ENCODE results near the gene CRISP2.

CRISP2 gene

DNA sequence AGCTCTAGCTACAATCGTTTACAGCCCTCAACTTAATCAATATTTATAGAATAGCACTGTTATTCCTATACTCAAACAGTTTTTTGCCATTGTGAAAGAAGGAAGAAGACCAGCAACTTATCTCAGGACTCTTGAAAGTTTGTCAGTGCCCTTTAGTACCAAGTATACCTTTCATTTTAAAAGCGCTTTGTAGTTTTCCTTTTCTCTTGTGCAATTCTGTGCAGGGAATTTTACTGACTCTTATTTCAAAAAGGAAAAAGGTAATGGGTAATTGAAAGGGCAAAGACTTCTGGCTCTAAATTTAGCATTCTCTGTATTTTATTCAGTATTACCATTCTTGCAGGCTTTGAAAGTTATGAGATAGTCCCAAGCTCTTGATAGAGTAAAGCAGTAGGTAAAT lies 59.9 kb downstream of the CRISP2 start:
- Histone ChIP-seq H3K36me3 (ENCODE audit: control insufficient read depth, insufficient read depth, low read length) (no peaks in the 10 kb centered on the region), H3K4me1 (ENCODE audit: control insufficient read depth, insufficient read depth, low read length) (no peaks in the 10 kb centered on the region), H3K27me3 (ENCODE audit: control insufficient read depth, insufficient read depth, low read length) (no peaks in the 10 kb centered on the region), H3K9ac (ENCODE audit: low read depth, low read length) (no peak overlapping the region), H3K9me3 (ENCODE audit: control insufficient read depth, insufficient read depth, low read length) (no peaks in the 10 kb centered on the region), H3K4me3 (ENCODE audit: low read depth, low read length) (no peak overlapping the region)

DNA sequence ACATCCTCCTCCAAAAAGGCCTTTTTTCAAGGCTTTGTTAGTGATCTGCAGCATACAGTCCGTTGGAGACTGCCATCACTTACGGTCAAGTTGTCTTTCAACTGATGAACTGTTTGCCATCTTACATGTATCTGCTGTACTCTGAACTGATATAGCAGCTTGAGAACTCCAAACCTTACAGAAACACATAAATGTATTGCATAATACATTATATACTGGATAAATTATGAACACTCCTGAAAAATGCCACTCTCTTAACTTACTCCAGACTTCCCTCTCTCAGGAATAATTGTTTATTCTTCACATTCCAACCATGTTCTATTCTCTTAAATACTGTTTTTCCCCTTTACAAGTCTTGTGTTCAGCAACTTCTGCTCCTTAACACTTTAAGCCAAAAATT lies 62.1 kb downstream of the CRISP2 start:
- Histone ChIP-seq H3K36me3 (ENCODE audit: control insufficient read depth, insufficient read depth, low read length) (no peaks in the 10 kb centered on the region), H3K9ac (ENCODE audit: low read depth, low read length) (no peak overlapping the region), H3K9me3 (ENCODE audit: control insufficient read depth, insufficient read depth, low read length) (no peaks in the 10 kb centered on the region), H3K4me1 (ENCODE audit: control insufficient read depth, insufficient read depth, low read length) (no peaks in the 10 kb centered on the region), H3K27me3 (ENCODE audit: control insufficient read depth, insufficient read depth, low read length) (no peaks in the 10 kb centered on the region), H3K4me3 (ENCODE audit: low read depth, low read length) (no peak overlapping the region)

DNA sequence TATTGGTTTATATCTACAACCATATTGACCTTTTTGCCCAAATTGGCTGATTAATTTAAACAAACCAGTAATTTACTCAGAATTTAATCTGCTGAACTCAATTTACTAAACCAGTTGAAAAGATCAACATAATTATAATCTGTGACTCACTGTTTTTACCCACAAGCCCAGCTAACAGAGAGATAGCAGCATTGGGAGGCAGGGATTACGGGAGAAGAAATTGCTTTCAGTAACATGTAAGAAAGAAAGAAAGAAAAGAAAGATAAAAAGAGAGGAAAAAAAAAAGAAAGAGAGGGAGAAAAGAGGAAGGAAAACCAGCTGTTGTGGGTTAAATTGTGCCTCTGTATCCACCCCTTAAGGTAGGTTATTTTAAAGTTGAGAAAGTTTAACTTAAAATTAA lies 63.4 kb downstream of the CRISP2 start:
- H3K4me1 ChIP-seq (ENCODE audit: control insufficient read depth, insufficient read depth, low read length) = no peaks in the 10 kb centered on the region
- no peak overlapping the region for H3K9ac ChIP-seq (ENCODE audit: low read depth, low read length)
- H3K27me3 ChIP-seq (ENCODE audit: control insufficient read depth, insufficient read depth, low read length) = no peaks in the 10 kb centered on the region
- H3K36me3 ChIP-seq (ENCODE audit: control insufficient read depth, insufficient read depth, low read length) = no peaks in the 10 kb centered on the region
- H3K9me3 ChIP-seq (ENCODE audit: control insufficient read depth, insufficient read depth, low read length) = no peaks in the 10 kb centered on the region
- H3K4me3 ChIP-seq (ENCODE audit: low read depth, low read length) = no peak overlapping the region

DNA sequence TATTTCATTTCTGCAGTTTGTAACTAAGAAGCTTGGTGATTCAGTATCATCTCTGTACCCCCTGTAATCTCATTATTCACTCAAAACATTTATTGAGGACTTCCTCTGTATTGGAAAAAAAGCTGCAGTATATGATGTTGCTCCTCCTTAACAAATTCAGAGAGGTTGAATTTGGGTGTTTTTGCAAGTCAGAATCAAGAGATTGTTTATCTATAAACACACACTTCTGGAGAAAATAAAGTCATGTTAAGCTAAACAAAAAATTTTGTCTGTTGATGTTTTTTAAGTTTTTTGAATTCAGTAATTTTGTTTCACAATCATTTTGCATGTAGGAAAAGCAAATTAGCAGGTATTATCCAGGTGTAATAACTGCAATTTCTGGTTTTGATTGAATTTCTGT lies 65.3 kb downstream of the CRISP2 start:
- Histone ChIP-seq H3K4me3 (ENCODE audit: low read depth, low read length) (no peak overlapping the region), H3K4me1 (ENCODE audit: control insufficient read depth, insufficient read depth, low read length) (no peaks in the 10 kb centered on the region), H3K9me3 (ENCODE audit: control insufficient read depth, insufficient read depth, low read length) (no peaks in the 10 kb centered on the region), H3K36me3 (ENCODE audit: control insufficient read depth, insufficient read depth, low read length) (no peaks in the 10 kb centered on the region), H3K9ac (ENCODE audit: low read depth, low read length) (no peak overlapping the region), H3K27me3 (ENCODE audit: control insufficient read depth, insufficient read depth, low read length) (no peaks in the 10 kb centered on the region)

DNA sequence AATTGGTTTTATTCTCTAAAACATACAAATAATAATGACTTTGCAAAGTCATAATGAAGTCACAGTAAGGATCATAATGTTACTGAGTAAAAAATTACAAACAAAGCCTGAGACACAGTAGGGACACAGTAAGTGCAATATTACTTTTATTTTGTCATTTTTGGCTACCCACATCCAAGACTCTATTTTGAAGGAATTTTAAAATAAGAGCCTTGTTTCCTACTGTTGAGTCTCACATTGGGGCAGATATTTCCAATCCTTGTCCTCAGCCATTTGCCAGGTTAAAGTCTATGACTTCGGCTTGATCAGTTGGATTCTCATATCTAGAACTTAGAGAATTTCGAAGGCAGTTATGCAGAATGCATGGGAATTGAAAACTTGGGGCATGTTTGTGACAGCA lies 65.9 kb downstream of the CRISP2 start:
- Histone ChIP-seq H3K36me3 (ENCODE audit: control insufficient read depth, insufficient read depth, low read length) (no peaks in the 10 kb centered on the region), H3K9me3 (ENCODE audit: control insufficient read depth, insufficient read depth, low read length) (no peaks in the 10 kb centered on the region), H3K9ac (ENCODE audit: low read depth, low read length) (no peak overlapping the region), H3K4me3 (ENCODE audit: low read depth, low read length) (no peak overlapping the region), H3K4me1 (ENCODE audit: control insufficient read depth, insufficient read depth, low read length) (no peaks in the 10 kb centered on the region), H3K27me3 (ENCODE audit: control insufficient read depth, insufficient read depth, low read length) (no peaks in the 10 kb centered on the region)

DNA sequence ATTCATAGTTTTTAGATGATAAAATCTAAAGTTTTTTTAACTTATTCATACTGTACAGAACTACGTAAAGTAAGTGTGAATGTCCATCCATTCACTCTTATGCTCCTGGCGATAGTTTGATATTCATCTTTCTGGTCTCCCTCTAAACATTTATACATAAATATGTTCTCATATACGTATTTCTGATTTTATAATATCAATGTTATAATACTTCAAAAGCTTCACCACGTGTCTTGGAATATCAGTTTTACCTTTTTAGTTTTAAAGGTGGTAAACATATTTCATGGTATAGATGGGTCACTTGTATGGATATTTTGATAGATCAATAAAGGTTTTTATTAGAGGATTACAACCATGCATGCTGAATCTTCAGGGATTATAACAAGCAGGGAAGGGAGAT lies 66.4 kb downstream of the CRISP2 start:
- no peak overlapping the region for H3K4me3 ChIP-seq (ENCODE audit: low read depth, low read length)
- H3K4me1 ChIP-seq (ENCODE audit: control insufficient read depth, insufficient read depth, low read length) = no peaks in the 10 kb centered on the region
- no peaks in the 10 kb centered on the region for H3K27me3 ChIP-seq (ENCODE audit: control insufficient read depth, insufficient read depth, low read length)
- H3K36me3 ChIP-seq (ENCODE audit: control insufficient read depth, insufficient read depth, low read length) = no peaks in the 10 kb centered on the region
- H3K9me3 ChIP-seq (ENCODE audit: control insufficient read depth, insufficient read depth, low read length) = no peaks in the 10 kb centered on the region
- no peak overlapping the region for H3K9ac ChIP-seq (ENCODE audit: low read depth, low read length)

DNA sequence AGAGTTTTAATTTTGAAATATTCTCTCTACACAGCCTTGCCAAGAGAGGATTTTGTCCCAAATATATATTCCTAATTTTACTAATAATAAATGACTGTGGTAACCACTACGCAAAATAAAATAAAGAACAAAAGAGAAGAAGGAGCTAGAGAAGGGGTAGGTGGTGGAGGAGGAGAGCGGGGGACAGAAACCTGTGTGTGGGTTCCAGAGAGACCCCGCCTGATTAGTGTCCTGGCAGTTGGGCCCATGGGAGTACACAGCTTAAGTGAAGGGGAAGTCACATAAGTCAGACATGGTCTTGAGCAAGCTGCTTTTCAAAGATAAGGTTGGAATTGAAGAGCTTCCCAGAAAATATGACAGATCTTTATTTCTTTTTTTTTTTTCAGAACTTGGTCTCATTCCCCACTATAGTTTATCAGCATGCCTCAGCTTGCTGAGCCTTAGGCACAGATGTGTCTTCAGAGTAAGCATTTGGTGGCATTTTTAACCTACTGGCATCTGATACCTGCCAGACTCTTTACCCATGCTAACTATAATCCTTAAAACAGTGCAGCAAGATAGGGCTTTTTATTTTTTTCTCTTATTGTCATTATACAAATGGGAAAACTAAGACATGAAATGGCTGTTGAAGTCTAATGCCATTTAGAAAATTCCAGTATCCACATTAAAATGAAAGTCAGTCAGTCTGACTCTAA lies 67.1 kb downstream of the CRISP2 start:
- Histone ChIP-seq H3K9me3 (ENCODE audit: control insufficient read depth, insufficient read depth, low read length) (no peaks in the 10 kb centered on the region), H3K4me3 (ENCODE audit: low read depth, low read length) (no peak overlapping the region), H3K27me3 (ENCODE audit: control insufficient read depth, insufficient read depth, low read length) (no peaks in the 10 kb centered on the region), H3K9ac (ENCODE audit: low read depth, low read length) (no peak overlapping the region), H3K36me3 (ENCODE audit: control insufficient read depth, insufficient read depth, low read length) (no peaks in the 10 kb centered on the region), H3K4me1 (ENCODE audit: control insufficient read depth, insufficient read depth, low read length) (no peaks in the 10 kb centered on the region)

DNA sequence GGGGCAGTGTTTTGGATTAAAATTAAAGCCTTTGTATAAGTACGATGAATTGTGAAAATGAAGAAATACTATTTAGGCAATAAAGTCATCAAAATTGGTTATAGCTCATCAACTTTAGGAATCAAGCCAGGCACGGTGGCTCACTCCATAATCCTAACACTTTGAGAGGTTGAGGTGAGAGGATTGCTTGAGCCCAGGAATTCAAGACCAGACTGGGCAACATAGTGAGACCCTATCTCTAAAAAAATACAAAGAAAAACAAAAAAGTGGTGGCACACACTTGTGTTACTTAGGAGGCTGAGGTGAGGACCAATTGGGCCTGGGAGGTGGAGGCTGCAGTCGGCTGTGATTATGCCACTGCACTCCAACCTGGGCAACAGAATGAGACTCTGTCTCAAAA lies 68.2 kb downstream of the CRISP2 start:
- H3K27me3 ChIP-seq (ENCODE audit: control insufficient read depth, insufficient read depth, low read length) = no peaks in the 10 kb centered on the region
- no peak overlapping the region for H3K4me3 ChIP-seq (ENCODE audit: low read depth, low read length)
- no peaks in the 10 kb centered on the region for H3K36me3 ChIP-seq (ENCODE audit: control insufficient read depth, insufficient read depth, low read length)
- H3K4me1 ChIP-seq (ENCODE audit: control insufficient read depth, insufficient read depth, low read length) = no peaks in the 10 kb centered on the region
- H3K9ac ChIP-seq (ENCODE audit: low read depth, low read length) = no peak overlapping the region
- no peaks in the 10 kb centered on the region for H3K9me3 ChIP-seq (ENCODE audit: control insufficient read depth, insufficient read depth, low read length)
